Tongue (tissue), 2 donors: ENCODE results near the gene PSMD14. TPM values are rescaled to one million over a fixed set of nuclear protein-coding genes. Genes with fewer than 3 reads are reported as not detected.

Source experiments
- DNase-seq: peaks from one replicate; pipeline ENCODE4 v3.0.0-alpha.2; 2015
- total RNA-seq: library from RNA; depleted of rRNA; stranded (reverse); fragments of >200 nt; gene quantifications from one replicate; pipeline ENCODE4 v1.2.3, GENCODE V29; 2014

PSMD14 gene
- total RNA-seq, 1 donor from 2014 or later, result 47.3 TPM

DNA sequence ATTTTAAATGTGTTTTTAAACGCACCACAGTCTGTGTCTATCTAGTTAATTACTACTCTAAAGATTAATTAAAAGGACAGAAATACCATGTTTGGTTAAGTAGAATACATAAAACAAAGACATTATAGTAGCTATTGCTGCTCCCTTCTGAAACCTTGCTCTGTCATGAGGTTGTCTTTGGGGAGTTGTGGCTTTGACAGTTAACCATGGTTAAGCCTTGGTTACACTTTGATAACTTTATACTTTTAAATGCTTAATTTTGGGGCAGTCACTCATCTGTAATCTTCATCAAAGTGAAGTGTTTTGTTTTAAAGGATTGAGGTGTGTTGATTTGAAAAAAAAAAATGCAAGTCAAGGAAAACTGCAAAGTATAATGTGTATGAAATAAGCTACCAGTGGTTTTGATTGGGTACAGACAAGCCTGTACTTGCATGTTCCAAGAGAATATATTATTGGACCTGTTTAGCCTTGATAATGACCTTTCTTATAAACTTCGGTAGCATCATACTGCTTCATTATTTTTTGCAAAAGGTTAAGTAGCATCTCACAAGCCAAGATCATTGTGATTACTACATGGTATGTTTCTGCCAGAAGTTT lies 78.1 kb downstream of the PSMD14 start:
- no peak for DNase-seq

DNA sequence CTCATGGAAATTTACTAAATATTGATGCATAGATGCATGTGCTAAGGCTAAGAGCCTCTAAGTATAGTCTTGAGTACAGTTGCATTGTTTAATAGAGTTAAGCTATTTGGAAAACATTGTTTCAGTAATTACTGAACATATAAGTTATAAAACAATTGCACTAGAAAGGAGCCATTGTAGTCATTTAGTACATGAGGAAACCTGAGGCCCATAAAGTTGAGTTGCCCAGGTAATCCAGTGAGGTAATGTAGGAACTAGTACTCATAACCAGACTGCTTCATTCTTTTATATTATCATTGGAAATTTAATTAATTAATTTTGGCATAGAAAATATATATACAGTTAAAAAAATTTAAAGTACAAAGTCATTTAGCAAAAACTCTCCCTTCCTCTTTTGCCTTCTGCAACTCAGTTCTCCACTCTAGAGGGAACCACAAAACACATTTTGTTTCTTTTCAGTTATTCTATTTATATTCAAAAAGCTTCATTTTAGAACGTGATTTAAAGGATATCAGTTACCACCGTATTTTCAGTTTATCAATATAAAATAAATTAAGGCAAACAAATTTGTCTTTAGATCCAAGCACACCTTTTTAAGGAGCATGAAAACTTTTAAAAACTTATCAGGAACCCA lies 80.0 kb downstream of the PSMD14 start:
- DNase-seq, result no peak

DNA sequence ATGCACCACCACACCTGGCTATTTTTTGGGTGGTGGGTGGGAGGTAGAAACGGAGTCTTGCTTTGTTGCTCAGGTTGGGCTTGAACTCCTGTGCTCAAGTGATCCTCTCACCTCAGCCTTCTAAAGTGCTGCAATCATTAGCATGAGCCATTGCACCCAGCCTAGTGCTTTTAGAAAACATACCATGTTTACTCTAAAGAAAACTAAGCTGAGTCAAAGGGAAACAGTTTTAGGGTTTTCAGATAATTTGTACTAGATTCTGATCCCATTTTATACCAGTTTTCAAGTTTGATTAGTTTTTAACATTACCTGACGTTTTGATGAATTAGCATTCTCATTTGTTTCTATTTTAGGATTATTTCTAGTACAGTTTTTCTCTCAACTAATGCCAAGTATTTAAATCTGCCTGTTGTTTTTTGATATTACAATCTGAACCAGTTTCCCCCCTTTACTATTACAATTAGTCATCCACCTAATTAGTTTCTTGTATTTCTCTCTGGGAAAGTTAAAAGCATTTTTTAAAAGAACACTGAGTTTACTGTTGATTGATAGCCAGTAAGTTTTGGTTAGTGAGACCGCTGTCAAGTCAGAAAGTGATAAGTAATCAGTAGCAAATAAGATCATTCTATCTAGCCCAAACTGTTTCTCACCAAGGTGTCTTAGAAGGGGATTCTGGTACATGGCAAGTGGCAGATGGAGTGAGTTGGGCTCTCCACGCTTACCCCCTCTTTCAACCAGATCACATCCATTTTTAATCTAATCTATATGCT lies 83.7 kb downstream of the PSMD14 start:
- no peak for DNase-seq

DNA sequence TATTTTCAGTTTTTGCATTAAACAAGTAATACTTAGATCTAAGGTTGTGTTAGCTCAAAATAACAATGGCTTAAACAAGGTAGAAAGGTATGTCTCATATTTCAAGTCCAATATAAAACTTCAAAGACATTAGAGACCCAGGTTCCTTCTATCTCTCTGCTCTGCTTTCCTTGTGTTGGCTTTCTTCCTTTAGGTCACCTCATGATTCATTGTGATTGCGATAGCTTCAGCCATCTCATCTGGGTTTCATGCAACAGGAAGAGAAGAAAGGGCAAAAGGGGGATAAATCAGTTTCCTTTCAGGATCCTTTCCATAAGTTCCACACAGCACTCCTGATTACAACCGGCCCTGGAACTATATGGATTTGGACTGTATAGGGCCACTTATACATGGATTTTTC lies 91.9 kb downstream of the PSMD14 start:
- no peak for DNase-seq

DNA sequence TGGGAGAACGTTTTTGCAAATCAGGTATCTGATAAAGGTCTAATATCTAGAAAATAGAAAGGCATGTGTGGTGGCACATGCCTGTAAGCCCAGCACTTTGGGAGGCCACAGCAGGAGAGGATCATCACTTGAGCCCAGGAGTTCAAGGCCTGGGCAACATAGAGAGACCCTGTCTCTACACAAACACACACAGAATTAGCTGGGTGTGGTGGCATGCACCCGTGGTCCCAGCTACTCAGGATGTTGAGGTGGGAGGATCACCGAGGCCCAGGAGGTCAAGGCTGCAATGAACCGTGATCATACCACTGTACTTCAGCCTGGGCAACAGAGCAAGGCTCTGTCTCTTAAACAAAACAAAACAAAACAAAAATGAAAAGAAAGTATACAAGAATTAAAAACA lies 94.1 kb downstream of the PSMD14 start:
- no peak for DNase-seq

DNA sequence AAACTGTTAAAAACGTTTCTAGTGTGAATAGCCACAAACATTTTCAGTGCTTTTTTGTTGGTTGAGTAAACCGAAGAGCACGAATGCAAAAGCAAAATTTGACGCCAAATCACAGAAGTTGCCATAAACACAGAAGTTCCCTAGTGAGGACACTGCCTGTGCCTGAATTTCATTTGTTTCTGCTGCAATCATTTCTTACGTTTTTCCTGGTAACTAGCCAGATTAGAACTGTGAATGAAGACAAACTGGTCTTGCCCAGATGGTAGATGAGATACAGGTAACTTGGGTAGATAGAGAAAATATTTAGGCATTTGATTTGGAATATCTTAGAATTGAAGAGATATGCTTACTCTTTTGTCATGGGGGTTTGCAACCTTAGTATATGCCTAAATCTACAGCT lies 98.1 kb downstream of the PSMD14 start:
- no peak for DNase-seq

DNA sequence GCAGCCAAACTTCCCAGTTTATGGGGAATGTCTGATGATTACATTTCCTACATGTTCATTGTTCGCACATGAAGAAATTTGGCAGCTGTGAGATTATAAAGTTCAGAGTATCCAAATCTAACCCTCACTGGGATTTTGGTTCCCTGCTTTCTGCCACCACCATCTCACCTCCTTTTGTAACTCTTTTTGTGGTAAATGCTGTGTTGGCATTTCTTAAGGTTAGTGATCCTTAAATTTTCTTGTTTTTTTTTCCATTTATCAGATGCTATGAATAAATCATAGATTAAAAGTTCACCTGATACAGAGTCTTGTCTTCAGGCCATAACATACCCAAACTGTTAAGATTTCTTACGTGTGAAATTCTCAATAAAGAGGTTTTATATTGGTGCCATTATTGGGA lies 99.4 kb downstream of the PSMD14 start:
- no peak for DNase-seq

DNA sequence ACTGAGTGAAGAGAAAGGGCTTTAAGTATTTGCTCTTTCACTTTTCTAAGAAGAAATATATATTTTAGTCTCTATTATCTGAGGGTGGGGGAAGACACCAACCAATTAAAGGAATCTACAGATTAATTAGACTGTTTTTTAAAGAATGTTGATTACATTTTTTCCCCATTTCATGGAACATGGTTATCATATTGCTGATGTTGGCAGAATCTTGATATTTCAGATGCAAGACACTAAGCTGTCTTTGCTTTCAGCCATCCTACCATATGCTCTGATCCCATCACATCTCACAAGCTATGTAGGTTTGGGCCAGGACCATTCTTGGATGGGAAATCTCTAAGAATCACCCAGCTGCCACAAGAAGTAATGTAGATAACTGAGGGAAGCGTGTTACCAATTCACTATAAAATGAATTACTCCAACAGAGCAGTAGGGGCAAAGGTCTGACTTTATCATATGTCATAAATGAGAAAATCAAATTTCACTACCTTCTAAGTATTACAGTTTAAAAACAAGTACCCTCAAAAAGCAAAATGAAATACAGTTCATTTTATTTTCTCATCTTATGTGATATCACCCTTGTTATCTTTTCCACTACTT lies 101.2 kb downstream of the PSMD14 start:
- DNase-seq, result no peak

DNA sequence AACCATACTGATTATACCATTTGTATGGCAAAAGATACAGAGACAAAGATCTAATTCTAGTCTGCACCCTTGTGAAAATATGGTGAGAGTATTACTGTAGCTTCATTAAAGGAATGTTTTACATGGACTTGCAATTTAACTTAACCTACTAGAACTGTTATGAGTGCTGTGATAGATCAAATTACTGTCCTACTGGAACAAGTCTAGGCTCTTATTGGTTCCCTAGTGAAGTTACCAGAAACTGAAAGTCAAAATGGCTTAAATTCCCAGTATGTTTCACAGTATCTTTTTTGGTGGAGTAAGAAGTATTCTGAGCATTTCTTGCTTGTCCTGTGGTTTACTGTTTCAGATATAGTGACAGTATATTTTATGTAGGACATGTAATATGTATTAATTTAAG lies 104.1 kb downstream of the PSMD14 start:
- no peak for DNase-seq

DNA sequence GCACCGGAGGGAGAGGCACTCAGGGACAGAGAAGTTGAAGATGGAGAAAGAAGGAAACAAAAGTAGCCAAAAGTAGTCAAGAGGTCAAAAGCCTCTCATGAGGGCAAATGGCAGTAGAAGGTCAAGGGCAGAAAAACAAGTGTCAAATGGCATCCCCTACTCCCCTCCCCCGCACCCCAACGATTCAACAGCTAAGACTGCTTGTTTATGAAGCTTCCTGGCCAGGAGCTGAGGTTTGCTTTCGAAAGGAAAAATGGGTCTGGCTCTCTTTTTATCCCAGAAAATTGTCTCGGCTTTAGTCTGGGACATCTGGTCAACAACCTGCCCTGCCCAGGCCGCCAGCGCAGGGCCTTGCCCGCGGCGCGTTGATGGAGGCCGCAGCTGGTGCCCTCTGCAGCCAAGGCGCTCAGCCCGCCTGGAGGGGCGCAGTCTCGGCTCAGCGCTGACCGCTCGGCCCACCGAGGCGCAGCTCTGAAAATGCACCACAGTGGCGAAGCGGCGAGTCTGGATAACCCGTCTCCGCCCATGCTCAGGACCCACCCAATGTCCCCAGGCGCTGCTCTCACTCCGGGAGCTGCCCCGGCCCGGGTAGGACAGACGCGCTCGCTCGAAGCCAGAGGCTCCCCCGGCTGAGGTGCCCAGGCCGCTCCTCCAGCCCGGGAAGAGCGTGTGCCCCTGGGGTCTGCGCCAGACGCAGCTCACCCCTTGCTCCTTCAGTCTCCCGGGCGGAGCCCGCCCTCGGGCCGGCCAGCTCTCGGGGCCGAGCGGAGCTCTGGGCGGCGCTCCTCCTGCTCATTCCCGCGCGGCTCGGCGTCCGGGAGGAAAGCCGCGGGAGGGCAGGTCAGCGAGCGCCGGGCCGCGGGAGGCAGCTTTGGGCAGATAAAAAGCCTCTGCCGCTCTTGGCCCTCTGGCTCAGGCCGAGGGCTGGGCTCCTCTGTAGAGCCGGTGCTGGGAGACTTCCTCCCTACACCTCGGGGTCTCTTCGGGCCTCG lies 106.1 kb downstream of the PSMD14 start:
- peak; percentile 38 for DNase-seq

DNA sequence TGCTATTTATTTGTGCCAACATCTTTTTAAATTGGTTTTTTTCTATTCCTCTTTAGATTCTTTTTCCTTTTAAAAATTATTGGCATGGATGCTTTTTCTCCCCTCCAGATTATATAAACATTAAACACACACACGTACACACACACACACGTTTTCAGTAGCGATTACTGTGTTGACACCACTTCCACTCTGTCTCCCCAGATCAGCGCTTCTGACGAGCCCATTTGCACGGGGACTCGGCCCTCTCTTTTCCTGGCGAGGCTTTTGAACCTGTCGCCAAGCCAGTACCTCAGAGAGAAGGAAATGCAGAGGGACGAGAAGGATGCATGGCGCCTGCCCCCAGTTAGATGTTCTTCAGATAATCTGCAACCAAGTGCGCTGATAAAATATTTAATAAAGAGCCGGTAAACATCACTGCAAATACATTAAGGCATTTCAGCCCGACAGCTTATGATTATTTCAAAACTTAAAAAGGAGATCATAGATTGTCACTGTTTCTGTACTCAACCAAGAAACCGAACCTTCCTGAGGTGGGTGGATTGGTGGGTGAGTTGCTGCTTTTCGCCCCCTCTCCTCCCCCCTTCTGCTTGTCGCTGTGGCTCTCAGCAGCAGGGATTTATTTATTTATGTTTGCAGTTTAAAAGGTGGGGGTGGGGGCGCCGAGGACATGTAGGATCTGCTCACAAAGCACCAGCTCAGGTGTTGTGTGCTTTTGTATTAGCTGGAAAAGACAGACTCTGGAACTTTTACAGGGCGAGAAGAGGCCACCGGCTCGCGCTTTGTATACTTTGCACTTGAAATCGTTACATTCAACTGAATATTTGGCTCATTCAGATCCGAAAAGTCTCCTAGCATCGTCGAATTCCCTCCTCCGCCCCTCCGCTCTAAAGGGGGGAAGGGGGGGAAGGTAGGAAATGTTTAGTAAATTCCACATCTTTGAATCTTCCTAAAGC lies 107.1 kb downstream of the PSMD14 start:
- DNase-seq, result peak; percentile 31

DNA sequence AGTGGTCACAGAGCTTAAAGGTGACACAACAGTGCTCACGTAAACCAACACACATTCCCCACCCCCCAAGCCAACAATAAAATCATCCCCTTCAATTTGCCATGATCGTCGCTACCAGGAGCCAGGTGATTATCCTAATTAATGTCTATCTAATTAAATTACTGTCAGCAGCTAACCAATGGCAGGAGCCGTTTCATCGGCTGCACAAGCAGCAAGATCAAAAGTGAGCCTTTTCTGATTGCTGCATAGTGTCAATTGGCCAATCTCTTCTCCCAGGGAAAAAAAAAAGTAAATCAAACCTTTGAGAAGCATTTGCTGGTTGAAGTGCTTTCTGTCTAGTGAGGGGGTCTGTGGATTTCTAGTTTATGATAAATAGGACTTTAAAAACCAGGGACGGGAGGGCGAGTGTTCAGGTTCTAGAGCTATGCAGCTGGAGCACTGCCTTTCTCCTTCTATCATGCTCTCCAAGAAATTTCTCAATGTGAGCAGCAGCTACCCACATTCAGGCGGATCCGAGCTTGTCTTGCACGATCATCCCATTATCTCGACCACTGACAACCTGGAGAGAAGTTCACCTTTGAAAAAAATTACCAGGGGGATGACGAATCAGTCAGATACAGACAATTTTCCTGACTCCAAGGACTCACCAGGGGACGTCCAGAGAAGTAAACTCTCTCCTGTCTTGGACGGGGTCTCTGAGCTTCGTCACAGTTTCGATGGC lies 107.9 kb downstream of the PSMD14 start, which contains the start of gene TBR1:
TSS of gene TBR1 (plus strand) at position 311 of the 721 bp plus-strand sequence. CDS start at position 425, 114 bp downstream.
- DNase-seq, result peak; percentile 38

DNA sequence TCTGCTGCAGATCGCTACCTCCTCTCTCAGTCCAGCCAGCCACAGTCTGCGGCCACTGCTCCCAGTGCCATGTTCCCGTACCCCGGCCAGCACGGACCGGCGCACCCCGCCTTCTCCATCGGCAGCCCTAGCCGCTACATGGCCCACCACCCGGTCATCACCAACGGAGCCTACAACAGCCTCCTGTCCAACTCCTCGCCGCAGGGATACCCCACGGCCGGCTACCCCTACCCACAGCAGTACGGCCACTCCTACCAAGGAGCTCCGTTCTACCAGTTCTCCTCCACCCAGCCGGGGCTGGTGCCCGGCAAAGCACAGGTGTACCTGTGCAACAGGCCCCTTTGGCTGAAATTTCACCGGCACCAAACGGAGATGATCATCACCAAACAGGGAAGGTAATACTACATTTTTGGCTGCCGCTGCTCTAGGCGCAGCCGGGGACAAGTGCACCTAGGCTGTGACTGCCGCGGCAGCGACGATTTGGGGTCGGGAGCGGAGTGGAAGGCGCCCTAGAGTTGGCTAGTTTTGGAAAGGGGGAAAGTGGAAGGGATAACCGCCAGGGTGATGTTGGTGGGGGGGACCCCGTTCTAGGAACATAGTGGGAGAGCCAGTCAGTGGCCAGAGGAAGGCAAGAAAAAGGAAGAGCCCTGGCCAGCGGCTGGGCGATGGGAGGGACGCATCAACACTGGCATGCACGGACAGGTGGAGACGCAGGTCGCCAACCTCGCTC lies 108.6 kb downstream of the PSMD14 start:
- DNase-seq, result peak; percentile 6

DNA sequence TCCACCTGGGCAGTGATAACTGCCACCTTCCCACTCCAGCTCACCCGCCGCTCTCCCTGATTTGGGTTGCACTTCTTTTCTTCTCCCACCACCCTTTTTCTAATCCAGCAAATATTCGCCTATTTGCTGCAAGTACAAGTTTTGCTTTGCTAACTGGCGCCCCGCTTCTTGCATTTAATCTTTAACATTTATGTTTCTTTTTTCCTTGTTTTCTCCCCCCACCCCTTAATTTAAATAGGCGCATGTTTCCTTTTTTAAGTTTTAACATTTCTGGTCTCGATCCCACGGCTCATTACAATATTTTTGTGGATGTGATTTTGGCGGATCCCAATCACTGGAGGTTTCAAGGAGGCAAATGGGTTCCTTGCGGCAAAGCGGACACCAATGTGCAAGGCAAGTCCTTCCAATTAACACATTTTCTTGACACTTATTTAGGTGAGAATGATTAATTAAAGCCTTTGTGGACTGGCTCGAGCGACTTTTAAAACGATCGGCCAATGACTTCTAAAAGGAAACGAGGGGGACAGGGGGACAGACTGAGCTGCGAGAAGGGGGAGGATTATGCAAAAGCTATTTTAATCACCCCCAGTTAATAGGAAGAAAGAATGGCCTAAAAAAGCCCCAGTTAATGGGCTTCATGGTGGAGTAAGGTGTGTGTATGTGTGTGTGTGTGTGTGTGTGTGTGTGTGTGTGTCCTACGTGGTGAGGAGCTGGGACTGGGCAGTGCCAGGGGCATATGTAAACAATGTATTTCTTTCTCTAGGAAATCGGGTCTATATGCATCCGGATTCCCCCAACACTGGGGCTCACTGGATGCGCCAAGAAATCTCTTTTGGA lies 109.4 kb downstream of the PSMD14 start:
- DNase-seq, result peak; percentile 21

DNA sequence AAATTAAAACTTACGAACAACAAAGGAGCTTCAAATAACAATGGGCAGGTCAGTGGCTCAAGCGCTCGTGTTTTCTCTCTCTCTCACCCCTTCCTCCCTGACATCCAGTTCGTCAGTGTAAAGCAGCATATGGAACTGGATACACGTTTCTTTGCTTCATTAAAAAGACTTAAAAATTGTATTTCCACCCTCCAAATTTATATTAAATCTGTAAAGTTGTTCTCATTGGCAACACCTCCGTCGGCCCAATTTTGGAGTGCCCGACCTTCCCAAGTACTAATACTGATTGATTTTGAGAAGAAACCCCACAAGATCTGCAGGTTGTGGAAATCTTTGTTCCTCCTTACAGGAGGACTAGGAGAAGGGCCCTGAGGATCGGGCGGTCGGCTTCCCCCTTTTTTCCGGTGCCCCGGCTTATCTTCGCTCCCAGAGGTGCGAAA lies 110.1 kb downstream of the PSMD14 start:
- peak; percentile 32 for DNase-seq

DNA sequence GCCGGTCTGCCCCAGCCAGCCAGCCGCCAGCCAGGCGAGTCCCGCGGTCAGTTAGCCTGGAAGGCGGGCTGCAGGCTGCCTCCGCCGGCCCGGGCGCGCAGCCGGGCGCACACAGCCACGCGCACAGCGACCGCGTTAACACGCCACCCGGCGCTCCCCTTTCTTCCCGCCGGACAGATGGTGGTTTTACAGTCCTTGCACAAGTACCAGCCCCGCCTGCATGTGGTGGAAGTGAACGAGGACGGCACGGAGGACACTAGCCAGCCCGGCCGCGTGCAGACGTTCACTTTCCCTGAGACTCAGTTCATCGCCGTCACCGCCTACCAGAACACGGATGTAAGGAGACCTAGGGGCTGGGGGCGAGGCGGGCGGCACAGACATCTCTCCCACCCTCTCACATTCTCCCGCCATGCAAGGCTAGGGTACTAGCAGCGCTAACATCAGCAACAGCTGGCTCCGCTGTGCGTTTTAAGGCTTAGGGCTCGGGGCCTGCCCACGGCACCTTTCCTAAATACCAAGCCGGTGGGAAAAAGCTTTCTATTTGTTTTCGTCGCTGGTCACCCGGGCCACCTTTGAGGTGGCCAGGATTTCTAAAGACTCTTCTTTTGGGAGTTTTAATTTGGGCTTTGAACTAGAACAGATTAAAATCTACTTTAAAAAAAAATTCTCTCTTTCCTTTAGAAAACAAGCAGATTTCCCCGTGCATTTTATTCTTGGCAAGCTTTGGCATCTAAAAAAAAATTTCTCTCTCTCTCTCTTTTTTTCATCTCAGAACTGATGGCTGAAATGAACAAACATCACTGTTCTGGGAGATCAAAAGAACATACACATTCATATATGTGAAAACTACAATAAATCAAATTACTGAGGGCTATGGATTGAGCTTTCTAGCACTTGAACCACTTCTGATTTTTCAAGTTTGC lies 110.8 kb downstream of the PSMD14 start:
- DNase-seq, result peak; percentile 40

DNA sequence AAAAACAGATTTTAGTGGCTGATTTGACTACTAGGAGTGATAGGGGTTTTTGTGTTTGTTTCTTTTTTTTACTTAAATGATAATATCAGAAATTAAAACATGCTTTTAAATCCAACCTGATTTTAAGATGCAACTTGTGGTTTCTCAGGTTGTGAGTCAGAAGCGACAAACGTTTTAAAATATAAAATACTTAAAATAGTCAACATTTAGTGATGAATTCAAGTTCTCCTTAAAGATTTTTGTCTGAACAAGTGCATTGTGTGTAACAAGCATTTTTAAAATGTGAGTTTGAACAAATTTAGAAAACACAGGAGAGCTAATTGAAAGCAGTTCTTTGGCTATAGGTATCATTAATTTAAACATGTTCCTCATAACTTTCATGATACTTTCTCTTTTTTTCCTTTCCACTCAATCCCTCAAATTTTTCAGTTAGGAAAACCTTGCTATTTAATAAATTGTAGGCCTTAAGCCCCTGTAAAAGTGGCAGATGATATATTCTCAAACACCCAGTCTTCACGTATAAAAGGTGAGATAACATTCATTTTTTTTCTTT lies 111.5 kb downstream of the PSMD14 start:
- peak; percentile 18 for DNase-seq
